Measurements from ENCODE around the gene FAM131C.

- TF ChIP-seq YY1 (IDR thresholded peaks at IDR 0.05; ENCODE audit: insufficient read depth, insufficient read length), result no peak
- no peak for TF ChIP-seq SUZ12 (IDR thresholded peaks at IDR 0.05; ENCODE audit: extremely low read depth, insufficient read depth, insufficient read length)
- no peak for TF ChIP-seq ZNF274 (IDR thresholded peaks at IDR 0.05; ENCODE audit: low read depth, low read length)
These were observed 4.8 kb downstream of the FAM131C start for GRCh38 chr1:16068356-16069270.
